ENCODE measurements around the gene WWOX. TPM values are rescaled to one million over a fixed set of nuclear protein-coding genes. Genes with fewer than 3 reads are reported as not detected.
"Not testable (repeated sequence)": the region's sequence is repeated elsewhere in the genome, so short reads cannot be mapped to it uniquely, and the experiment has no call there.

Gene WWOX
- total RNA-seq, 1 donor from 2014 or later, result 8.9 TPM

GRCh38 chr16:78690510-78690909 is 591.1 kb downstream of the WWOX start:
- TF ChIP-seq, protein P1, sequence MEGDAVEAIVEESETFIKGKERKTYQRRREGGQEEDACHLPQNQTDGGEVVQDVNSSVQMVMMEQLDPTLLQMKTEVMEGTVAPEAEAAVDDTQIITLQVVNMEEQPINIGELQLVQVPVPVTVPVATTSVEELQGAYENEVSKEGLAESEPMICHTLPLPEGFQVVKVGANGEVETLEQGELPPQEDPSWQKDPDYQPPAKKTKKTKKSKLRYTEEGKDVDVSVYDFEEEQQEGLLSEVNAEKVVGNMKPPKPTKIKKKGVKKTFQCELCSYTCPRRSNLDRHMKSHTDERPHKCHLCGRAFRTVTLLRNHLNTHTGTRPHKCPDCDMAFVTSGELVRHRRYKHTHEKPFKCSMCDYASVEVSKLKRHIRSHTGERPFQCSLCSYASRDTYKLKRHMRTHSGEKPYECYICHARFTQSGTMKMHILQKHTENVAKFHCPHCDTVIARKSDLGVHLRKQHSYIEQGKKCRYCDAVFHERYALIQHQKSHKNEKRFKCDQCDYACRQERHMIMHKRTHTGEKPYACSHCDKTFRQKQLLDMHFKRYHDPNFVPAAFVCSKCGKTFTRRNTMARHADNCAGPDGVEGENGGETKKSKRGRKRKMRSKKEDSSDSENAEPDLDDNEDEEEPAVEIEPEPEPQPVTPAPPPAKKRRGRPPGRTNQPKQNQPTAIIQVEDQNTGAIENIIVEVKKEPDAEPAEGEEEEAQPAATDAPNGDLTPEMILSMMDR (IDR thresholded peaks at IDR 0.05; ENCODE audit: borderline replicate concordance), result no peak
- intact Hi-C loops (cut with micrococcal nuclease), result loop anchor here (10.0 kb wide), 1 partner anchor 56 kb away; no protein-coding TSS in a partner anchor
- Histone ChIP-seq H3K4me3 (no peak overlapping the region), H3K27me3 (ENCODE audit: low read depth) (no peaks in the 10 kb centered on the region), H3K9me3 (replicated peaks) (no peaks in the 10 kb centered on the region), H3K27ac (replicated peaks) (no peak overlapping the region), H3K4me1 (peaks cover 13% of the 10 kb centered on the region), H3K36me3 (no peaks in the 10 kb centered on the region)
- no peak for DNase-seq

DNA sequence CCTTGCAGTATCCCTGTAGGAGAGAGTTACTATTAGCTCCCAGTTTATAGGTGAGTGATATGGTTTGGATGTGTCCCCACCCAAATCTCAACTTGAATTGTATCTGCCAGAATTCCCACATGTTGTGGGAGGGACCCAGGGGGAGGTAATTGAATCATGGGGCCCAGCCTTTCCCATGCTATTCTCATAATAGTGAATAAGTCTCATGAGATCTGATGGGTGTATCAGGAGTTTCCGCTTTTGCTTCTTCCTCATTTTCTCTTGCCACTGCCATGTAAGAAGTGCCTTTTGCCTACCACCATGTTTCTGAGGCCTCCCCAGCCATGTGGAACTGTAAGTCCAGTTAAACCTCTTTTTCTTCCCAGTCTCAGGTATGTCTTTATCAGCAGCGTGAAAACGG is 592.3 kb downstream of the WWOX start:
- not testable (repeated sequence) for H3K36me3 ChIP-seq; H3K9me3 ChIP-seq (replicated peaks); H3K4me1 ChIP-seq; DNase-seq; H3K27ac ChIP-seq (replicated peaks); H3K4me3 ChIP-seq; H3K27me3 ChIP-seq (ENCODE audit: low read depth)
- intact Hi-C loops (cut with micrococcal nuclease), result loop anchor here (10.0 kb wide), 1 partner anchor 57 kb away; no protein-coding TSS in a partner anchor

- H3K9me3 ChIP-seq (replicated peaks), result peaks cover 4% of the 10 kb centered on the region
- H3K36me3 ChIP-seq, result no peaks in the 10 kb centered on the region
- DNase-seq, result no peak
- intact Hi-C loops (cut with micrococcal nuclease), result loop anchor here (10.0 kb wide), 1 partner anchor 59 kb away; no protein-coding TSS in a partner anchor
- no peak overlapping the region for H3K27ac ChIP-seq (replicated peaks)
- TF ChIP-seq, protein P1 (IDR thresholded peaks at IDR 0.05; ENCODE audit: borderline replicate concordance), result no peak
- H3K4me1 ChIP-seq, result peaks cover 5% of the 10 kb centered on the region
- no peak overlapping the region for H3K4me3 ChIP-seq
- H3K27me3 ChIP-seq (ENCODE audit: low read depth), result no peaks in the 10 kb centered on the region
These were observed 594.0 kb downstream of the WWOX start for GRCh38 chr16:78693496-78693895.

DNA sequence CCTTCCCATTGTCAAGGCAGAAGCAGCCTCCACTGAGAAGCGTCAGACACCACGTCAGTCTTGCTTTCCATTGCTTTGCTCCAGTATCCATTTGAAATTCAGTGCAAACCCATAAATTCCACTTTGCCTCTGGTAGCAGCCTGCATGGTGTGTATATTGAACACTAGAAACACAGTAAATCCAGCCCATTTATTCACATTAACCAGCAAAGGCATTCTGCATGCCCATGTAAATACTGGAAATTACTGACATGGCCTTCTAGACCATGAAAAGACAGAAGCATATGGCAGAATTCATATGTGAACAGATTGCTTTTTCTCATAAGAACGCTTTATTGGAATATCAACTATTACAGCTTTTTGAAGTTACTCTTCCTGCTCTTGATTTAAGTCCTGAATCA is 595.0 kb downstream of the WWOX start:
- DNase-seq, result no peak
- no peak overlapping the region for H3K27ac ChIP-seq (replicated peaks)
- TF ChIP-seq, protein P1 (IDR thresholded peaks at IDR 0.05; ENCODE audit: borderline replicate concordance), result no peak

GRCh38 chr16:78695391-78695790 is 595.9 kb downstream of the WWOX start:
- peaks cover 5% of the 10 kb centered on the region for H3K4me1 ChIP-seq
- no peak for DNase-seq
- intact Hi-C loops (cut with micrococcal nuclease), result loop anchor here (10.0 kb wide), 1 partner anchor 61 kb away; no protein-coding TSS in a partner anchor

More for the DNA sequence above, 595.0 kb downstream of the WWOX start:
- intact Hi-C loops (cut with micrococcal nuclease), result loop anchor here (10.0 kb wide), 1 partner anchor 60 kb away; no protein-coding TSS in a partner anchor
- Histone ChIP-seq H3K4me3 (no peak overlapping the region), H3K4me1 (peaks cover 5% of the 10 kb centered on the region), H3K27me3 (ENCODE audit: low read depth) (no peaks in the 10 kb centered on the region), H3K9me3 (replicated peaks) (peaks cover 4% of the 10 kb centered on the region), H3K36me3 (no peaks in the 10 kb centered on the region)

GRCh38 chr16:78696797-78697196 is 597.3 kb downstream of the WWOX start:
- Histone ChIP-seq H3K27me3 (ENCODE audit: low read depth) (no peaks in the 10 kb centered on the region), H3K36me3 (no peaks in the 10 kb centered on the region), H3K4me1 (peaks cover 5% of the 10 kb centered on the region), H3K4me3 (no peak overlapping the region), H3K27ac (replicated peaks) (no peak overlapping the region), H3K9me3 (replicated peaks) (peaks cover 4% of the 10 kb centered on the region)
- intact Hi-C loops (cut with micrococcal nuclease), result loop anchor here (10.0 kb wide), 1 partner anchor 62 kb away; no protein-coding TSS in a partner anchor
- TF ChIP-seq, protein P1 (IDR thresholded peaks at IDR 0.05; ENCODE audit: borderline replicate concordance), result no peak
- no peak for DNase-seq

More at GRCh38 chr16:78695391-78695790, 595.9 kb downstream of the WWOX start:
- Histone ChIP-seq H3K9me3 (replicated peaks) (peaks cover 4% of the 10 kb centered on the region), H3K4me3 (no peak overlapping the region), H3K27me3 (ENCODE audit: low read depth) (no peaks in the 10 kb centered on the region), H3K36me3 (no peaks in the 10 kb centered on the region), H3K27ac (replicated peaks) (no peak overlapping the region)
- TF ChIP-seq, protein P1 (IDR thresholded peaks at IDR 0.05; ENCODE audit: borderline replicate concordance), result no peak

All from left ventricle myocardium inferior (tissue), 1 donor.